WTC11 (cell line): ENCODE measurements around the gene SLC41A3. TPM values are rescaled to one million over a fixed set of nuclear protein-coding genes. Genes with fewer than 3 reads are reported as not detected.

Experiments used
- ATAC-seq: fragments of 200-7000 bp; cut with Tn5 transposase; 2 replicates; pipeline ENCODE4 v1.10.0; 2021; ENCODE audit warnings: mild to moderate bottlenecking, moderate library complexity
- CTCF ChIA-PET: fragments of 300-600 bp; sonication (Branson Sonifier 250); formaldehyde crosslinking; loops from one replicate; lab custom pipeline; 2021; ENCODE audit warnings: antibody characterized with exemption; lab: Charles Lee
- POLR2A ChIA-PET: fragments of 350-600 bp; sonication (Branson Sonifier 250); formaldehyde crosslinking; loops from one replicate; lab custom pipeline; 2021; ENCODE audit warnings: antibody characterized with exemption; lab: Charles Lee
- DNase-seq: peaks from one replicate; pipeline ENCODE4 v3.0.0; 2021; ENCODE audit warnings: low spot score
- H3K27ac Mint-ChIP-seq: 2 replicates; pipeline ENCODE4 v1.8.0; 2021; ENCODE audit warnings: mixed read lengths
- H3K27me3 Mint-ChIP-seq: 2 replicates; pipeline ENCODE4 v1.8.0; 2021; ENCODE audit warnings: low read depth, mild to moderate bottlenecking, moderate library complexity, mixed read lengths
- H3K36me3 Mint-ChIP-seq: 2 replicates; pipeline ENCODE4 v1.8.0; 2021; ENCODE audit warnings: mixed read lengths
- H3K4me1 Mint-ChIP-seq: 2 replicates; pipeline ENCODE4 v1.8.0; 2022; ENCODE audit warnings: mixed read lengths
- H3K4me3 Mint-ChIP-seq: 2 replicates; pipeline ENCODE4 v1.8.0; 2021; ENCODE audit warnings: mild to moderate bottlenecking, moderate library complexity, mixed read lengths
- H3K9me3 Mint-ChIP-seq: 2 replicates; pipeline ENCODE4 v1.8.0; 2021; ENCODE audit warnings: mixed read lengths
- ATF1 ChIP-seq: sonication (generic); formaldehyde crosslinking; IDR thresholded peaks from 2 replicates; pipeline ENCODE4 v1.8.1; 2023; ENCODE audit warnings: mild to moderate bottlenecking, moderate library complexity, missing genetic modification reagents
- CREM ChIP-seq: sonication (generic); formaldehyde crosslinking; IDR thresholded peaks from 2 replicates; pipeline ENCODE4 v1.8.1; 2022; ENCODE audit warnings: mild to moderate bottlenecking, missing genetic modification reagents, moderate library complexity
- FOXP1 ChIP-seq: sonication (generic); formaldehyde crosslinking; IDR thresholded peaks from 2 replicates; pipeline ENCODE4 v1.8.0; 2022; ENCODE audit warnings: missing genetic modification reagents, mild to moderate bottlenecking, moderate library complexity, borderline replicate concordance
- GABPB1 ChIP-seq: sonication (generic); formaldehyde crosslinking; IDR thresholded peaks from 2 replicates; pipeline ENCODE4 v1.8.1; 2023; ENCODE audit warnings: mild to moderate bottlenecking, missing genetic modification reagents
- GTF2I ChIP-seq: fragments of 250-450 bp; sonication (Bioruptor Pico); conservative IDR thresholded peaks from 2 replicates; pipeline ENCODE4 v1.4.0; 2021; ENCODE audit warnings: mild to moderate bottlenecking
- NFATC4 ChIP-seq: fragments of 250-450 bp; sonication (Bioruptor Pico); IDR thresholded peaks from 2 replicates; pipeline ENCODE4 v1.9.0; 2021; ENCODE audit warnings: mild to moderate bottlenecking
- NFE2L1 ChIP-seq: sonication (generic); formaldehyde crosslinking; IDR thresholded peaks from 2 replicates; pipeline ENCODE4 v1.8.1; 2023; ENCODE audit warnings: missing genetic modification reagents
- NFYB ChIP-seq: sonication (generic); formaldehyde crosslinking; conservative IDR thresholded peaks from 2 replicates; pipeline ENCODE4 v1.8.0; 2022; ENCODE audit warnings: low read depth, missing genetic modification reagents
- NR1H2 ChIP-seq: sonication (generic); formaldehyde crosslinking; IDR thresholded peaks from 2 replicates; pipeline ENCODE4 v1.9.0; 2021; ENCODE audit warnings: mild to moderate bottlenecking, moderate library complexity, missing genetic modification reagents
- RORB ChIP-seq: fragments of 250-450 bp; sonication (Bioruptor Pico); IDR thresholded peaks from 2 replicates; pipeline ENCODE4 v1.9.0; 2021; ENCODE audit warnings: mild to moderate bottlenecking
- SMAD4 ChIP-seq: sonication (generic); formaldehyde crosslinking; IDR thresholded peaks from 2 replicates; pipeline ENCODE4 v1.8.0; 2022; ENCODE audit warnings: mild to moderate bottlenecking, missing genetic modification reagents
- SOX15 ChIP-seq: fragments of 250-450 bp; sonication (Bioruptor Pico); IDR thresholded peaks from 2 replicates; pipeline ENCODE4 v1.9.0; 2021; ENCODE audit warnings: mild to moderate bottlenecking
- TEAD1 ChIP-seq: sonication (generic); formaldehyde crosslinking; IDR thresholded peaks from 2 replicates; pipeline ENCODE4 v1.8.0; 2022; ENCODE audit warnings: mild to moderate bottlenecking, missing genetic modification reagents
- ZNF232 ChIP-seq: sonication (generic); formaldehyde crosslinking; IDR thresholded peaks from 2 replicates; pipeline ENCODE4 v1.8.0; 2022; ENCODE audit warnings: mild to moderate bottlenecking, missing genetic modification reagents
- ZNF263 ChIP-seq: sonication (generic); formaldehyde crosslinking; IDR thresholded peaks from 2 replicates; pipeline ENCODE4 v1.8.1; 2022; ENCODE audit warnings: low read depth, mild to moderate bottlenecking, moderate library complexity, missing genetic modification reagents
- total RNA-seq: library from RNA; stranded (reverse); gene quantifications from 3 replicates; pipeline ENCODE4 v1.2.3, GENCODE V29; 2021
- TF ChIP-seq, protein P1 (sequence below): fragments of 250-450 bp; sonication (Bioruptor Pico); conservative IDR thresholded peaks from 2 replicates; pipeline ENCODE4 v1.9.0; 2021; ENCODE audit warnings: mild to moderate bottlenecking
- TF ChIP-seq, protein P2 (sequence below): fragments of 200-600 bp; IDR thresholded peaks from 2 replicates; pipeline ENCODE4 v1.8.0; 2022; ENCODE audit warnings: antibody characterized with exemption
- TF ChIP-seq, protein P3 (sequence below): sonication (generic); formaldehyde crosslinking; IDR thresholded peaks from 2 replicates; pipeline ENCODE4 v1.8.0; 2022; ENCODE audit warnings: mild to moderate bottlenecking, missing genetic modification reagents
- TF ChIP-seq, protein P4 (sequence below): sonication (generic); formaldehyde crosslinking; IDR thresholded peaks from 2 replicates; pipeline ENCODE4 v1.8.0; 2022; ENCODE audit warnings: mild to moderate bottlenecking, missing genetic modification reagents
- TF ChIP-seq, protein P5 (sequence below): fragments of 250-450 bp; sonication (Bioruptor Pico); IDR thresholded peaks from 2 replicates; pipeline ENCODE4 v1.9.0; 2021; ENCODE audit warnings: mild to moderate bottlenecking
- TF ChIP-seq, protein P6 (sequence below): sonication (generic); formaldehyde crosslinking; IDR thresholded peaks from 2 replicates; pipeline ENCODE4 v1.8.1; 2023; ENCODE audit warnings: mild to moderate bottlenecking, missing genetic modification reagents
- TF ChIP-seq, protein P7 (sequence below): sonication (generic); formaldehyde crosslinking; IDR thresholded peaks from 2 replicates; pipeline ENCODE4 v1.8.1; 2023; ENCODE audit warnings: mild to moderate bottlenecking, moderate library complexity, missing genetic modification reagents

The SLC41A3 gene
- total RNA-seq, 1 experiment from 2014 or later, result 28.4 TPM

DNA sequence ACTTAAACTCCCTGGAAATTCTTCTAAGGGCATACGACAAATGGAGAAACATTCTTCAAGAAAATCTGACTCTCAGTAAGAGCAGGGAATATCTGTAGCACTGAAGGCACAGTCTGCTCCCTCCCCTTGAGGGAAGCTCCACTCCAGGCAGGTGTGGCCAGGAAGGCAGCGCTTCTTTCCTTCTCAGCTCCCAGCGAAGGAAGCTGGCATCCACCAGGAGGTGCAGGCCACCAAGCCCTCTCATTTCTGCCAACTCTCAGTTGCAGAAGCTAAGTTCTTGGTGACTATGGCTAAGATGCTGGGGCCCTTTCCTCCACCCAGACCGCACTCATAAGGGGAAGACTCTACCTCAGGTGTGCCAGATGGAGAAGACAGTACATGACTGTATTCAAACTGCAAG, 37.7 kb upstream of the SLC41A3 start (continued):
- TF ChIP-seq, protein P1, sequence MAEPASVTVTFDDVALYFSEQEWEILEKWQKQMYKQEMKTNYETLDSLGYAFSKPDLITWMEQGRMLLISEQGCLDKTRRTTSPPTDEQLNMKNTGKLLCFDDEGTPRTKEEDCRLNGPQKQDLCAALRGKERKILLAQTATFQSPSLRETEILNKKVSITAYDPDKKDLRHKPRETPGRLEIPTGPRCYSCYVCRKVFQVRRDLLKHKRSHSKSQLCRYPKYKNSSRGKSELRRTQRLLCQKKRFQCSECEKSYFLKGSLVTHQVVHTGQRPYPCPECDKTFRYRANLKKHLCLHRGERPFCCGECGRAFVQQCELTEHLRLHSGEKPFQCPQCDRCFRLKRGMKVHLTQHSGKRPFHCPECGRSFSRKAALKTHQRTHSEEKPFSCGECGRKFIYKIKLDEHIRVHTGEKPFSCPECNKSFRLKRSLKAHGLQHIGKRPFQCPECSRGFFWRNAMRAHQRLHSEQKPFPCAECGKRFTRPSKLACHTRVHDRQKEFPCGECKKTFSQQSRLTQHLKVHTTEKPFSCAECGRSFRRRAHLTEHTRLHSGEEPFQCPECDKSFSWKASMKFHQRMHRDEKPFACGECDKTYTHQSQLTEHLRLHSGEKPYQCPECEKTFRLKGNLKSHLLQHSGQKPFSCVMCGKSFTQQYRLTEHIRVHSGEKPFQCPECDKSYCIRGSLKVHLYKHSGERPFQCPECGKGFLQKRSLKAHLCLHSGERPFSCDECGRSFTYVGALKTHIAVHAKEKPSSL (CRISPR knock-in tag), result no peak
- TF ChIP-seq, protein P2, sequence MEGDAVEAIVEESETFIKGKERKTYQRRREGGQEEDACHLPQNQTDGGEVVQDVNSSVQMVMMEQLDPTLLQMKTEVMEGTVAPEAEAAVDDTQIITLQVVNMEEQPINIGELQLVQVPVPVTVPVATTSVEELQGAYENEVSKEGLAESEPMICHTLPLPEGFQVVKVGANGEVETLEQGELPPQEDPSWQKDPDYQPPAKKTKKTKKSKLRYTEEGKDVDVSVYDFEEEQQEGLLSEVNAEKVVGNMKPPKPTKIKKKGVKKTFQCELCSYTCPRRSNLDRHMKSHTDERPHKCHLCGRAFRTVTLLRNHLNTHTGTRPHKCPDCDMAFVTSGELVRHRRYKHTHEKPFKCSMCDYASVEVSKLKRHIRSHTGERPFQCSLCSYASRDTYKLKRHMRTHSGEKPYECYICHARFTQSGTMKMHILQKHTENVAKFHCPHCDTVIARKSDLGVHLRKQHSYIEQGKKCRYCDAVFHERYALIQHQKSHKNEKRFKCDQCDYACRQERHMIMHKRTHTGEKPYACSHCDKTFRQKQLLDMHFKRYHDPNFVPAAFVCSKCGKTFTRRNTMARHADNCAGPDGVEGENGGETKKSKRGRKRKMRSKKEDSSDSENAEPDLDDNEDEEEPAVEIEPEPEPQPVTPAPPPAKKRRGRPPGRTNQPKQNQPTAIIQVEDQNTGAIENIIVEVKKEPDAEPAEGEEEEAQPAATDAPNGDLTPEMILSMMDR, result no peak

DNA sequence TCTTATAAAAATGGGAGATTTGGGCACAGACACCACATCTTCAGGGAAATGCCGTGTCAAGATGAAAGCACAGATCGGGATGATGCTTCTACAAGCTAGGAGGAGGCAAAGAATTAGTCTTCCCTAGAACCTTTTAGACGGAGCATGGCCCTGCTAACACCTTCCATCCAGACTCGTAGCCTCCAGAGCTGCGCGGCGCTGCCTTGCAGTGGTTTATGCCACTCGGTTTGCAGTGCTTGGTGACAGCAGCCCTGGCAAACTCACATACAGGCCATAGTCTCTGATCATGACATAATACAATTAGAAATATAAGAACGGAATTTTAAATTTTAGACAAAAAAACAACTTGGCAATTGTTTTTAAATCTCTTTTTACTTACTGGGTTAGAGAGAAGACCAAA, 37.1 kb upstream of the SLC41A3 start:
- TF ChIP-seq, protein P3, sequence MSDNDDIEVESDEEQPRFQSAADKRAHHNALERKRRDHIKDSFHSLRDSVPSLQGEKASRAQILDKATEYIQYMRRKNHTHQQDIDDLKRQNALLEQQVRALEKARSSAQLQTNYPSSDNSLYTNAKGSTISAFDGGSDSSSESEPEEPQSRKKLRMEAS (CRISPR knock-in tag), result no peak
- no peak for TF ChIP-seq NFYB (CRISPR knock-in tag)
- no peak for TF ChIP-seq SOX15 (CRISPR knock-in tag)
- TF ChIP-seq RORB (CRISPR knock-in tag), result no peak
- TF ChIP-seq, protein P4, sequence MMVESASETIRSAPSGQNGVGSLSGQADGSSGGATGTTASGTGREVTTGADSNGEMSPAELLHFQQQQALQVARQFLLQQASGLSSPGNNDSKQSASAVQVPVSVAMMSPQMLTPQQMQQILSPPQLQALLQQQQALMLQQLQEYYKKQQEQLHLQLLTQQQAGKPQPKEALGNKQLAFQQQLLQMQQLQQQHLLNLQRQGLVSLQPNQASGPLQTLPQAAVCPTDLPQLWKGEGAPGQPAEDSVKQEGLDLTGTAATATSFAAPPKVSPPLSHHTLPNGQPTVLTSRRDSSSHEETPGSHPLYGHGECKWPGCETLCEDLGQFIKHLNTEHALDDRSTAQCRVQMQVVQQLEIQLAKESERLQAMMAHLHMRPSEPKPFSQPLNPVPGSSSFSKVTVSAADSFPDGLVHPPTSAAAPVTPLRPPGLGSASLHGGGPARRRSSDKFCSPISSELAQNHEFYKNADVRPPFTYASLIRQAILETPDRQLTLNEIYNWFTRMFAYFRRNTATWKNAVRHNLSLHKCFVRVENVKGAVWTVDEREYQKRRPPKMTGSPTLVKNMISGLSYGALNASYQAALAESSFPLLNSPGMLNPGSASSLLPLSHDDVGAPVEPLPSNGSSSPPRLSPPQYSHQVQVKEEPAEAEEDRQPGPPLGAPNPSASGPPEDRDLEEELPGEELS (CRISPR knock-in tag), result no peak
- TF ChIP-seq, protein P5, sequence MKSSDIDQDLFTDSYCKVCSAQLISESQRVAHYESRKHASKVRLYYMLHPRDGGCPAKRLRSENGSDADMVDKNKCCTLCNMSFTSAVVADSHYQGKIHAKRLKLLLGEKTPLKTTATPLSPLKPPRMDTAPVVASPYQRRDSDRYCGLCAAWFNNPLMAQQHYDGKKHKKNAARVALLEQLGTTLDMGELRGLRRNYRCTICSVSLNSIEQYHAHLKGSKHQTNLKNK (CRISPR knock-in tag), result no peak
- TF ChIP-seq CREM (CRISPR knock-in tag), result no peak
- no peak for TF ChIP-seq ZNF263 (CRISPR knock-in tag)
- no peak for TF ChIP-seq ZNF232 (CRISPR knock-in tag)
- no peak for TF ChIP-seq NFE2L1 (CRISPR knock-in tag)
- TF ChIP-seq, protein P6, sequence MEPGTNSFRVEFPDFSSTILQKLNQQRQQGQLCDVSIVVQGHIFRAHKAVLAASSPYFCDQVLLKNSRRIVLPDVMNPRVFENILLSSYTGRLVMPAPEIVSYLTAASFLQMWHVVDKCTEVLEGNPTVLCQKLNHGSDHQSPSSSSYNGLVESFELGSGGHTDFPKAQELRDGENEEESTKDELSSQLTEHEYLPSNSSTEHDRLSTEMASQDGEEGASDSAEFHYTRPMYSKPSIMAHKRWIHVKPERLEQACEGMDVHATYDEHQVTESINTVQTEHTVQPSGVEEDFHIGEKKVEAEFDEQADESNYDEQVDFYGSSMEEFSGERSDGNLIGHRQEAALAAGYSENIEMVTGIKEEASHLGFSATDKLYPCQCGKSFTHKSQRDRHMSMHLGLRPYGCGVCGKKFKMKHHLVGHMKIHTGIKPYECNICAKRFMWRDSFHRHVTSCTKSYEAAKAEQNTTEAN, result no peak
- no peak for TF ChIP-seq TEAD1 (CRISPR knock-in tag)
- TF ChIP-seq NR1H2 (CRISPR knock-in tag), result no peak
- TF ChIP-seq GTF2I, result no peak
- TF ChIP-seq ATF1 (CRISPR knock-in tag), result no peak
- TF ChIP-seq, all 79 proteins: peak for 0
- peaks cover 11% of the 10 kb centered on the region for H3K9me3 Mint-ChIP-seq
- no peaks in the 10 kb centered on the region; the same call in 1 of the 2 replicates for H3K27me3 Mint-ChIP-seq
- ATAC-seq (no peak), DNase-seq (no peak)
- H3K27ac Mint-ChIP-seq, result no peak overlapping the region
- CTCF ChIA-PET, result interaction anchor here (1.0 to 1.8 kb wide), 4 partner anchors 12 to 192 kb away, joined by 4 to 16 read pairs (median 6); no protein-coding TSS in a partner anchor
- peaks cover 14% of the 10 kb centered on the region for H3K4me1 Mint-ChIP-seq
- H3K36me3 Mint-ChIP-seq, result no peaks in the 10 kb centered on the region
- POLR2A ChIA-PET, result no interaction called here
- no peak overlapping the region for H3K4me3 Mint-ChIP-seq

DNA sequence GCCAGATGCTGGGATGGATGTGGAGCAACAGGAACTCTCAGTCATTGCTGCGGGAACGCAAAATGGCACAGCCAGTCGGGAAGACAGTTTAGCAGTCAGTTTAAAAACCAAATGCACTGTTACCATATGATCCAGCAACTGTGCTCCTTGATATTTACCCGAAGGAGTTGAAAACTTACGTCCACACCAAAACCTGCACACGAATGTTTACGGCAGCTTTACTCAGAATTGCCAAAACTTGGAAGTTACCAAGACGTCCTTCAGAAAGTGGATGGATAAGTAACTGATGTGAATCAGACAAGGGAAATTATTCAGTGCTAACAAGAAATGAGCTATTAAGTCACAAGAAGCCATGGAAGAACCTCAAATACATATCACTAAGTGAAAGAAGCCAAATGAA, 36.1 kb upstream of the SLC41A3 start:
- no peaks in the 10 kb centered on the region for H3K36me3 Mint-ChIP-seq
- no peak for ATAC-seq
- H3K27ac Mint-ChIP-seq, result no peak overlapping the region
- H3K27me3 Mint-ChIP-seq, result no peaks in the 10 kb centered on the region; the same call in 1 of the 2 replicates
- no peak overlapping the region for H3K4me3 Mint-ChIP-seq
- POLR2A ChIA-PET, result no interaction called here
- H3K4me1 Mint-ChIP-seq, result peaks cover 14% of the 10 kb centered on the region
- CTCF ChIA-PET, result interaction anchor here (1.8 to 2.0 kb wide), 2 partner anchors 17 to 191 kb away, joined by 4 read pairs; no protein-coding TSS in a partner anchor
- DNase-seq, result no peak
- peaks cover 11% of the 10 kb centered on the region for H3K9me3 Mint-ChIP-seq
- TF ChIP-seq FOXP1 (CRISPR knock-in tag), result no peak
- no peak for TF ChIP-seq ATF1 (CRISPR knock-in tag)
- TF ChIP-seq NFATC4, result no peak
- TF ChIP-seq SMAD4 (CRISPR knock-in tag), result no peak
- TF ChIP-seq, protein P1 (CRISPR knock-in tag), result no peak
- TF ChIP-seq GABPB1, result no peak
- TF ChIP-seq, protein P7, sequence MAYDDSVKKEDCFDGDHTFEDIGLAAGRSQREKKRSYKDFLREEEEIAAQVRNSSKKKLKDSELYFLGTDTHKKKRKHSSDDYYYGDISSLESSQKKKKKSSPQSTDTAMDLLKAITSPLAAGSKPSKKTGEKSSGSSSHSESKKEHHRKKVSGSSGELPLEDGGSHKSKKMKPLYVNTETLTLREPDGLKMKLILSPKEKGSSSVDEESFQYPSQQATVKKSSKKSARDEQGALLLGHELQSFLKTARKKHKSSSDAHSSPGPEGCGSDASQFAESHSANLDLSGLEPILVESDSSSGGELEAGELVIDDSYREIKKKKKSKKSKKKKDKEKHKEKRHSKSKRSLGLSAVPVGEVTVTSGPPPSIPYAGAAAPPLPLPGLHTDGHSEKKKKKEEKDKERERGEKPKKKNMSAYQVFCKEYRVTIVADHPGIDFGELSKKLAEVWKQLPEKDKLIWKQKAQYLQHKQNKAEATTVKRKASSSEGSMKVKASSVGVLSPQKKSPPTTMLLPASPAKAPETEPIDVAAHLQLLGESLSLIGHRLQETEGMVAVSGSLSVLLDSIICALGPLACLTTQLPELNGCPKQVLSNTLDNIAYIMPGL (CRISPR knock-in tag), result no peak
